ENCODE results near the gene IL10RA.

The IL10RA gene

DNA sequence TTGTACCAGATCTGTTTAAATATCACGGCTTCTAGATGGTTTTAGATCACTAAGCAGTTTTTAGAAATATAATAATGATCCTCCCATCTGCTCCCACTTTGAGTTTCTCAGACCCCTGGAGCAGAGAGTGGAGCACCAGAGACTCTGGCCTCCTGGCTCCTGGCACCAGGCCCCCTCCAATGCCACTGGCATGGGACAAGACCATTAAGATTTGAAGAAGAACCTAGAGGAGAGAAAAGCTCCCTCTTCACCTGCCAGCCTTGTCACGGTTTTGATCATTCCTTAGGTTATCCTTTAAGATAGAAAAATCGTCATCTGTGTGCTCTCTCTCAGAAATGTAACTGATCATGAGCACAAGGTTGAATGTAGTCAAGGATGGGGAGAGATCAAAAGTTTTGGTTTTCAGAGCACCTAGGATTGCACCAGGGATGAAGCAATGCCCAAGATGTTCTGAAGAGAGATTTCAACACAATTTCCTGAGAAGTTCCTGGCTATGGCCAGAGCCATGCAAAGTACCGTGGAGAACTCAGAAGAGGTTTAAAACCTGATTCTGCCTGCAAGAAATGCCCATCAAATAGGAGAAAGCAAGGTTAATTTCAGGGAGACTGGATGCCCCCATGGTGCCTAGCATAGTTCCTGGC, 22.2 kb downstream of the IL10RA start:
- DNase-seq: no peak

DNA sequence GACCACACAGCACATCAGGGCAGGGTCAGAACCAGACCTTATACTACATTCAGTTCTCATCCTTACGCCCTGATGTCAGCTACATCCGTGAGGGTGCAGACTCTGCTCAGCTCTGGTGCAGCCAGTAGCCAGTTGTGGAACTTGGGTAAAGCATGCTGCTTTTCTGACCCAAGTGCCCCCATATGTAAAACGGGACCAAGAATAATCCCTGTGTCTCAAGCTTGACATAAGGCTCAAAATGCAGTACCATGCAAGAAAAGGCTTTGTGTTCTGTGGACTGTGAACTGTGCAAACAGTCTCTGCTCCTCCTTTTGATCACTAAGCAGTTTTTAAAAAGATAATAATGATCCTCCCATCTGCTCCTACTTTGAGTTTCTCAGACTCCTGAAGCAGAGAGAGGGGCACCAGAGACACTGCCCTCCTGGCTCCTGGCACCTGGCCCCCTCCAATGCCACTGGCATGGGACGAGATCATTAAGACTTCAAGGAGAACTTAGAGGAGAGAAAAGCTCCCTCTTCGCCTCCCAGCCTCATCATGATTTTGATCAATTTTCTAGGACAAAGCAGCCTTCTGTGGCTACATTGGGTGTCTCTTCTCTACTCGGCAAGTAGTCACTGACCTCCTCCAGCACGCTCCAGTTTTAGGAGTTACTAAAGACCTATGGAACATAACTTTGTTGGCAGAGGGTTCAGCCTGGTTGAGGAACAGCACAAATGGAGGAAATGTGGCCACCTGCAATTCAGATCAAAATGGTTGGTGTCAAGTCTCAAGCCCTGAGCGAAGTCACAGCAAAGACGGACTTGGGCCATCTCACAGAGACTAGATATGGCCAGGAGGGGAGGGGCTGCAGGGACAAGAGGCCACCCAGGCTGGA, 23.9 kb downstream of the IL10RA start:
- no peak for DNase-seq

DNA sequence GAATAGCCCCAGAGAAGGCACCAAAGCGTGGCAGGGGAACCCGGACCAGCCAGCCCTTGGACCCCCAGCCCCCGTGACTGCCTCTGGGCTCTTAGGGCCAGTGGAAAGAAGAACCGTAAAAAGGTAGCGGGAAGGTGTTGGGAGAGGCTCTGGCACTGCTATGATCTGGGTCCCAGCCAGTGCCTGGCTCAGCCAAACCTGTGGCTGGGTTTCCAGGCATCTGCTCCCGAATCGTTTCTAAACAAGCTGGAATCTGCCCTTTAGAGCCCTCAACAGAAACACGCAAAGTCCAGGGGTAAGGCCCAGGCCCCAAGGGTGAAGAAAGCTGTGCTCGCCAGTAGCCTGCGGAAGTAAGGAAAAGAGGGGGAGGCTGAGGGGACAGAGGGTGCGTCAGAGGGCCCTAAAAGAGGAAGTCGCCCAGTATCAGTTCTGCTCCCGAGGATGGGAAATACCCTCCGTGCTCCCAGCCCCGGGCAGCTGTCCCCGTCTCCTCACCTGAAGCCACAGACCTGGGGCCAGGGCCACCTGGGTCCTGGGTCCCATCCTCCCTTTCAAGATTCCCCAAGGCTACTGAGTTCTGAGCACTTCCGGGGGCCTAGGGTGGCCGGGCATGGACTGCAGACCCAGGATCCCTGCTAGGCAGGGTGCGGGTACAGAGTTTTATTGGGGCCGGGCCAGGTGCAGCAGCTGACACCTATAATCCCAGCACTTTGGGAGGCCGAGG, 24.7 kb downstream of the IL10RA start:
- no peak for DNase-seq

DNA sequence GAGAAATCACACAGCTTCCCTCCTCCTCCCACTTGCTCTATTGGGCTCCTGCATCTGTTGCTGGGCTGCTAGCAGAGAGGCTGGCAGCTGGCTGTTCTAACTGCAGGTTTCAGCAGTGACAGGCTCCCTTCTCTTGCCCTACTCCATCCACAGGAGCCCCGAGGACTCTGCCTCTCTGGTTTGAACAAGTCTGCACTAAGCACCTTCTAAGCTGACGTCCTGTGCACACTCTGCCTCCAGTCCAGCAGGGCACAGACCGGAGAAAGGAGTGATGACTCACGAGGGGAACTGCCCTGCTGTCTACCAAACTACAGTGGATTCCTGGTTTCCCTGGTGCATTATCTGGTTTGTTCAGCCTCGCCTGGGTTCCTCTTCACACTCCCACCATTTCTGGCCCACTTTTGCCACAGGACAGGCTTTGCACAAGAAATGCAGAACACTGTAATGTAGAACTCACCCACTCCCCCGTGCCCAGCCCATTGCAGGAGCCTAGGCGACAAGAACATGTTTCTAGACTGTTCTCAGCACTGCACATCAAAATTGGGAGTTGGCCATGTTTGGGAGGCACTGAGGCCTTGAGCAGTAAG, 26.0 kb downstream of the IL10RA start:
- DNase-seq: peak; percentile 39

DNA sequence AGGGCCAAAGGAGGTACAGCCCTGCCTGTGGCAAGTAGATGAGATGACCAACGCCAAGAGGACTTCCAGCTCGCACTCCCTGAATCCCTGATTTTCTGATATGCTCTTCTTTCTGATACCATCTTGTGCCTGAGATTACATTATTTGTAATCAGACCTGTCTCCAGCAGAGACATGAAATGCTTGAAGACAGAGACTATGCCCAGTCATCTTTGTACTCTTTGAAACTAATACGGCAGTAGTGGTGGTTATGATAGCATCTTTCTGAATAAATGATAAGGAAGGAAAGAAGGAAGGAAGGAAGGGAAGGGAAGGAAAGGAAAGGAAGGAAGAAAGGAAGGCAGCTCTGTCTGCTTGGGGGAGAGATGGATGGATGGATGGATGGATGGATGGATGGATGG, 27.8 kb downstream of the IL10RA start:
- no peak for DNase-seq

DNA sequence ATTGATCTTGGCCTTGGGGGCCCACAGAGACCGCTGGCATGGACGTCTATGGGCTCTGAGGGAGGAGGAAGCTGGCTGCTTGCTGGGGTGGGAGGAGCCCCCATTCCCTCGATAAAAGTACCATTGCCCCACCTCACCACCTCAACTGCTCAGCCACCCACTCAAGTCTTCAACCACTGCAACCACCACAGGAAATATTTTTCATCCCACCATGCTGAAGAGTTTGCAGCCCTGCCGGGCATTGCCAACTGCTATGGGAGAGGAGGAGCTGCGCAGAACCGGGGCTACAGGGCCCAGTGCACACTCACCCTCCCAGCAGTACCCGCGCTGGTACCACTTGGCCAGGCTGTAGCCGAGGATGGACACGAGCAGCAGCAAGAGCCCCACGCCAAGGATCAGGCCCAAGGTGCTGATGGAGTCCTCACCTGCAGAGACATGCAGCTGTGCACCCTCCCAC, 29.2 kb downstream of the IL10RA start:
- DNase-seq: no peak

DNA sequence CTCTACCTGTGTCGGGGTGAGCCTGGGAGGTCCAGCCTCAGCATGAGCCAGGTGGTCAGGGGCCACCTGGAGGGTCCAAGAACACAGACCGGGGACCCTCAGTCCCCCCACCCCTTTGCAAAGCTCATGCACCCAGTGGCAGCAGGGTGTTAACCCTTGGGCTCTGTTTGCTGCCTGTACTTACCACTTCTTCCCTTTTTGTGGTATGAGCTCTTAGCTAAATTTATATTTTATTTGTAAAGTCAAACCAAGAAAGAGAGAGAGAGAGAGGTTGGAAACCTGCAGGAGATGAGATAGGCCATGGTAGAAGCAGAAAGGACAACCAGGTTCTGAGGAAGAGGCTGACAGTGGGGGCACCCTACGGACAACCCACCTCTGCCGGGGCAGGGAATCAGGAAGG, 29.9 kb downstream of the IL10RA start:
- DNase-seq: no peak

DNA sequence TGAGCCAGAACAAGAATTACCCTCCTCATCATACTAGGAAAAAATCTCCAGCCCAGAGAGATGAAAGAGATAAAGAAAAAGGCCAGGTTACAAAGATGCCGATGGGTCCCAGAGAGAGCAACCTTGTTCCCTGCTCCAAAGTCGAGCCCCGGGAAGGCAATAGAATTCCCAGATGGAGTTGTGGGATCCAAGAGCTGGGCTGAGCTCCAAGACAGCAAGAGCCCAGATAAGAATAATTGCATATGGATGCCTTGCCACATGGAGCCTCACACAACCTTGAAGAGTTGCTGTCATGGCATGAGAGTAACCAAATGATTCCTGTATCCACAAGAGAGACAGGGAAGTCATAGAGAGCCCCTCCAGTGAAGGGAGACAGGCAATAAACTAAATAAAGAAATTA, 30.9 kb downstream of the IL10RA start:
- no peak for DNase-seq

DNA sequence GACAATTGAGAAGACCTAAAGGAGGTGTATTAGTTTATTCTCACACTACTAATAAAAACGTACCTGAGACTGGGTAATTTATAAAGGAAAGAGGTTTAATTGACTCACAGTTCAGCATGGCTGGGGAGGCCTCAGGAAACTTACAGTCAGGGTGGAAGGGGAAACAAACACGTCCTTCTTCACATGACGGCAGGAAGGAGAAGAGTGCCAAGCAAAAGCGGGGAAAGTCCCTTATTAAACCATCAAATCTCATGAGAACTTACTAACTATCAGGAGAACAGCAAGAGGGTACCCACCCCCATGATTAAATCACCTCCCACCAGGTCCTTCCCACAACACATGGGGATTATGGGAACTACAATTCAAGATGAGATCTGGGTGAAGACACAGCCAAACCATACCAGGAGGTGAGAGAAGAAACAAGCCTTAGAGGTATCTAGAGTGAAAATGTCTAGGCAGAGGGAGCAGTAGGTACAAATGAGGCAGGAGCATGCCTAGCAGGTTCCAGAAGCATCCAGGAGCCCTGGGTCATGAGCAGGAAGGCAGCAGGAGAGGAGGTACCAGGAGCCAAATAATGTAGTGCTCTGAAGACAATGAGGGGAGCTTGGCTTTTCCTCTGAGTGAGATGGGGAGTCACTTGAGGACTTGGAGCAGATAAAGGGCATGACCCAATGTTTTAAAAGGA, 31.6 kb downstream of the IL10RA start:
- DNase-seq: no peak

DNA sequence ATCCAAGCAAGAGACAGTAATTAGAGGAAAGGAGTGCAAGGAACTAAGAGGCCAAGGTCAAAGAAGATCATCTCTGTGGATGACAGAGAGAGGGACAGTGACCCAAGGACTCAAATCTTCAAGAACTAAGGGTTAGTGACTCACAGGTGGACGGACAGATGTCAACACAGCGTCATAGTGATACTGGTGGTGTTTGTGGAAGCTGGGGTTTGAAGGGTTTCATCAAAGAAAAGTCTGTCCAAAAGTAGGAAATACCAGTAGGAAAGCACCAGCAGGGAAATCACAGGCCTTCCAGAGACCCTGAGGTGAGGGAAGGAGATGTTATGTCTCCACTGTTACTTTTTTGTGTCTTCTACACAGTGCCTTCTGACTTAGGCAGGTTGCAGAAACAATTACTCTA, 32.2 kb downstream of the IL10RA start:
- no peak for DNase-seq

DNA sequence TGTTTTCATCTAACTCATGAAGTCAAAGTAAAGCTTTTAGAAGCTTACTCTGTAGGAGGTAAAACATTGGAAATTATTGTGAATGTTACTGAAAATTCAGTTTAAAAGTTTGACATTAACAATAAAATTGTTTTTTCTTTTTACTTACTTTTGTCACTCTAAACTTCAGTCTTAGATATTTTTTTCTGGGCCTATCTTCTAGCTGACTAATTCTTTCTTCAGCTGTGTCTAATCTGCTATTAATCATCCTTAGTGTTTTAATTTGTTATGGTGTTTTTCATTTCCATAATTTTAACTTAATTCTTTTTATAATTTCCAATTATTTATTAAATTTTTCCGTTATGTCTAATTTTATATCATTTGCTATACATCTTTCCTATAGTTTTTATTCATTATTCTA, 35.0 kb downstream of the IL10RA start:
- DNase-seq: no peak

DNA sequence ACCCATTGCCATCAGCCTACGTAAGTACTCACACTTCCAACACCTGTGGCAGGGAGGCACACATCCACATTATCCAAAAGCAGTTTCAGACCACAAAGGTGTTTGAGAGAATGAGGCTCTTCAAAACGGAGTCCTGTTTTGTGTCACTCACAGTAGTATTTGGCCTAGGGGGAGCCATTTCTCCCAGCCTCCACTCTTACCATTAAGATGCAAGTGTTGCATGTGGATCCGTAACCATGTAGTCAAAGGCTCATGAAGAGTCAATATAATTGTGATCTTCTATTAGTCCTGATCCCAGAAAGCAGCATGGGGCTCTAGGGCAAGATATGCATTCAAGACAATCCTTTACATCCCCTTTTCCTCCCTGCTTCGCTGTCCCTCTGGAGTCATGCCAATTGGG, 41.5 kb downstream of the IL10RA start:
- DNase-seq: no peak

DNA sequence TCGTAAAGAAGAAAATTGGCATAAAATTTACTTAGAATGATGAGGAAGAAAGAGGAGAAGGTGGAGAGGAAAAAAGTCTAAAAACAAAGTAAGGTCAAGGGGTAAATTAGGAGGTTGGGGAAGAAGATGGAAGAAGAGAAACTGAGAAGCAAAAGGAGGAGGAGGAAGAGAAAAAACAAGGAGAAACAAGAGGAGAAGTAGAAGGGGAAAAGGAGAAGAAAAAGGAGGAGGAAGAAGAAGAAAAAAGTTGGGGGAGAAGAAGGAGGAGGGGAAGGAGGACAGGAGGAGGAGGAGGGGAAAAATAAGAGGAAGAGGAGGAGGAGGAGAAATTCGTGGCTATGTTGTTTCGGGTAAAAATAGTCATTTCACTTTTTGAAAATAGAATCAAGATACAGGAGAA, 42.4 kb downstream of the IL10RA start:
- DNase-seq: no peak

DNA sequence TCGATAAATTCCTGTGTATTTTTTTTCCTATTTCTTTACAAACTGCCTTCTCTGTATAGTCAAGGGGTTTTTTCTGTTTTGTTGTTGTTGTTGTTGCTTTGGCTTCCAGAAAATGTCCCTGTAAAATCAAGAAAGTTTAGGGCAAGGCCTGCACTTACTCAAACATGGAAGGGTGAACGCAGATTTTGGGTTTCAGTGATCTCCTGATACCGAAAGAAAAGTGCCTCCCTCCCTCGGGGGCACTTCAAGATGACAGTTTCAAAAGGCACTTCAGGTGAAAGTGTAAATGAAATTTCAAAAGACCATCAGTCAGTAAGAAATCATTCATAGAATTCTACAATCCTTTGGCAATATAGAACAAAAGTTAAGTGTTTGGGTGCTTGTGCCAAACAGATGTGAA, 47.2 kb downstream of the IL10RA start:
- DNase-seq: no peak

DNA sequence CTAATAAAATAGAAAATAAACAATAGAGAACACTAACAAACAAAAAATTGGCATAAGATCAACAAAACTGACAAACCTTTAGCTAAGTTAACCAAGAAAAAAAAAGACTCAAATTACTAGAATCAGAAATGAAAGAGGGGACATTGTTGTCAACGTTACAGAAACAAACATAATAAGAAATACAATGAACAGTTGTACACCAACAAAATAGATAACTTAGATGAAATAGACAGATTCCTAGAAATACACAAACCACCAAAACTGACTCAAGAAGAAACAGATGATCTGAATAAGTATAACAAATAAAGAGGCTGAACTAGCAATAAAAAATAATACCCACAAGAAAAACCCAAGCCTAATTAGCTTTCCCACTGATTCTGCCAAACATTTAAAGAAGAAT, 55.9 kb downstream of the IL10RA start:
- DNase-seq: no peak

DNA sequence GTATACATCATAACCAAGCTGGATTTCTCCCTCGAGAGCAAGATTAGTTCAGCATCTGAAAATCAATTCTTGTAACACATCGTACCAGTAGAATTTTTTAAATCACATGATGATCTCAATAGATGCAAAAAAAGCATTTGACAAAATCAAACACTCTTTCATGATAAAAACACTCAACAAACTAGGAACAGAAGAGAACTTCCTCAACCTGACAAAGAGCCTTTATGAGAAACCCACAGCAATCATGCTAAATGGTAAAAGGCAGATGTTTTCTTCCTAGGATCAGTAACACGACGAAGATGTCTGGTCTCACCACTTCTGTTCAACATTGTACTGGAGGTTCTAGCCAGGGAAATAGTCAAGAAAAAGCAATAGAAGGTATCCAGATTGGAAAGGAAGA, 56.6 kb downstream of the IL10RA start:
- no peak for DNase-seq

DNA sequence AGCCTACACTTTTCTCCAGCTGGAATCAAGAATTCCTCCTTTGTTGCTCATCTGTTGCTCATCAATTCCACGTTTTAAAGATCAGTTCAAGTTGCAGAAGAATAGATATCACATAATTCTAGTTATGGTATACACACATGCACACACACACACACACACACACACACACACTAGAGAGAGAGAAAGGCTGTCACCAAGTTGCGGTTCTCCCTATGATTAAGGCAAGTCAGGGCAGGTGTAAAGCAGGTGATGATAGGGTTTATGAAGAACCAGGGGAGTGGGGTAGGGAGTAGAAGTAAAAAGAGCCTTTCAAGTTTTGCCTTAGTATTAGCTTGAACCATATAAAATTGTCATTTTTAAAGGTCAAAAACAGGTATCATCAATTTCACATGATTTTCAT, 59.0 kb downstream of the IL10RA start:
- DNase-seq: no peak

DNA sequence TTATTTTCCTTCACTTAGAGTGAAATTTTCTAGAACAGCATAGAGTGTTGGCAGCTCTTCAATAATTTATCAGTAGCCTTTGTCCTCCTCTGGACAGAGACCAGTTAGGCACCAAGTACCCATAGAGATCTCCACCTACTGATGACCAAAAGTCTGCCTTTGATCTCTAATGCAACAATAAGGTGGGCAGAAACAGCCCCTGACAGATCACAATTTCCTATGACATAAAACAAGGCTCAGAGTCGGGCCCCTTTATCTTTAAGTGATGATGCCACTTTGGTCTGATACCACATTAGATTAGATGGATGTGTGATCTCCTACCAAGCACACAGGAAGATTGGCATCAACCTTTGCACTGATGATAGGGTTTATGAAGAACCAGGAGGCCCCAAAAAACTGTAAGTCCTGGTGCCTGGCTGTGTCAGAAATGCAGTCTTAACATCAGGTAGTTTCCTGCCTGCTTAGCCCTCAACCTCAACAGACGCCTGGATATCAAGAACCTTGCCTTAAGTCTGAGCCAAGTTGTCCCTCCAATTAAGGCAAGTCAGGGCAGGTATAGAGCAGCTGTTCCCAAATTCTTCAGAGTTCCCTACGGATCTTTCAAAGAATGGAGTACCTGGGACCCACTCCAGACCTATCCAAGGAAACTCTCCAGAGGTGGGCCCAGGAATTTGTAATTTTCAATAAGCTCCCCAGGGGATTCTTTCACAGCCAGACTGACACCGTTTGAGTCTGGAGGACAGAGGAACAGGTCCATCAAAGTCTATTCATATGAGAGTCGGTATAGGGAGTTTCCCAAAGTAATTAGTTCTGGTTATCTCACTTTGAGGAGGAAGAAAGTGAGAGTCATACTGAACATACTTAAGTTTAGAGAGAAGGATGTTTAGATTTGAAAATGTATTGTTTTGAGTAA, 60.1 kb downstream of the IL10RA start:
- peak; percentile 41 for DNase-seq

DNA sequence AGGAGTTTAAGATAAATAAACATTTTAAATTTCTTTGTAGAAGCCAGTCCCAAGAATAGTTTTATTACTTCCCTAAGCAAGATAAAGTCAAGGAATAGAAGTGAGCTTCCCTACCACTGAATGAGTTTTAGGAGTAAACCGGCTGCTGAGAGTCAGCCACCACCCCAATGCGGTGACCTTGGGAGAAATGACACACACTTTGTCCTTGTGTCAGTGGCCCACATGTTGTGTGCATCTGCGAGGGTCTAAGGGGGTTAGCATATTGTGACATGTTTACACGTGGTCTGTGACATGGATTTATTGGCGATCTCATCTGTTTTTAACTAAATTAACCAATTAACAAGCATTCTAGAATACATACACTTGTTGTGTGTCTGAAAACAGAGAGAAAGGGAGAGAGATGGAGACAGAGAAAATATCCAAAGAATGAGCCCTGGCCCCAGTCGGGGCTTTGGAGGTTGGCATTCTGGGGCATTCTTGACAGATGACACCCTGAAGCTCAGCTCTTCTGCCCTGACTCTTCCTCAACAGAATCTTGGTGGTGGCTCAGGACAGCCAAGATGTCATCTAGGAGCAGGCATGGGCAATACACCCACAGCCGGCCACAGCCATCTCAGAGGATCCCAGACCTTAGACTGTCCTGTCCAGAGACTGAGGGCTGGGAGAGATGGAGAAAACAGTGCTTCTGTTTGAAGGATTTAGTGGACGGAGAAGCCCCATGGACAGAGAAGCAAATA, 60.9 kb downstream of the IL10RA start:
- no peak for DNase-seq

DNA sequence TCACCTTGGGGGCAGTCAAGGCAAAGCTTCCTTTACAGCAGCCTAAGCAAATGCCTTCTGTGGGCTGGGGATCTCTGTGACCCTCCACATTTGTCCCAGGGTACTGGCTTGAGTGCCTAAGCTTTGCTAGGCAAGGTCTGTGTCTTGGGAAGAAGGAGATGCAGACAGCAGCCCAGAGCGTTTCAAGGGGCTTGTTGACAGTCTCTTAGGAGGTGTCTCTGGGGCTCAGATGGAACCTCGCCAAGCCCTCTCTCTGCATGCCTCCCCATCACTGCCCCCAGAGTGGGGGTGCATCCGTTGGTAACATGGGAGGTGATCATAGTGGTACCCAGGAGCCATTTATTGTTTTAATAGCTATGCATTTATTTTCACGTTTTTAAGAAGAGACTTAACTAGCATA, 61.6 kb downstream of the IL10RA start:
- no peak for DNase-seq
